GM12801 (cell line): Measurements from ENCODE around the gene MGMT.

ENCODE experiments used
- TF ChIP-seq, protein P1 (sequence below): IDR thresholded peaks from one replicate; pipeline ENCODE4 v1.5.1; 2011; ENCODE audit warnings: control low read depth; ENCODE audit not compliant: insufficient read length; ENCODE audit errors: extremely low read depth

The MGMT gene

DNA sequence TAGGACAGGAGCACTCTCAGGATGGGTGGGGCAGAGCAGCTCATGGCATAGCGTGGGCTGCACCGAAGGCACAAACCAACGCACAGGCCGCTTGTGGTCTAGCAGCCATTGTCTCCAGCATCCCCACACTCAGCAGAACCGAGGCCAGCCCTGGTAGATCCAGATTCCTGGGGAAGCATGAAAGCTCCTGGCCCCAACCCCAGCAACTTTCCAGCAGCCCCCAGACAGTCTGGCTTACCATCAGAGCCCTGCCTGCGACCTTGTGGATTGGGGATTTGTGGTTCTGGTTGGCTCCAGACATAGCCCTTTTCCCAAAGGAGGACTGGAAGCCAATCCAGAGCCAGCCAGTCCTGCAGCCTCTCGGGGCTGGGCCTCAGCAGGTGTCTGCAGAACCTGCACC is 33.8 kb upstream of the MGMT start:
- TF ChIP-seq, protein P1, sequence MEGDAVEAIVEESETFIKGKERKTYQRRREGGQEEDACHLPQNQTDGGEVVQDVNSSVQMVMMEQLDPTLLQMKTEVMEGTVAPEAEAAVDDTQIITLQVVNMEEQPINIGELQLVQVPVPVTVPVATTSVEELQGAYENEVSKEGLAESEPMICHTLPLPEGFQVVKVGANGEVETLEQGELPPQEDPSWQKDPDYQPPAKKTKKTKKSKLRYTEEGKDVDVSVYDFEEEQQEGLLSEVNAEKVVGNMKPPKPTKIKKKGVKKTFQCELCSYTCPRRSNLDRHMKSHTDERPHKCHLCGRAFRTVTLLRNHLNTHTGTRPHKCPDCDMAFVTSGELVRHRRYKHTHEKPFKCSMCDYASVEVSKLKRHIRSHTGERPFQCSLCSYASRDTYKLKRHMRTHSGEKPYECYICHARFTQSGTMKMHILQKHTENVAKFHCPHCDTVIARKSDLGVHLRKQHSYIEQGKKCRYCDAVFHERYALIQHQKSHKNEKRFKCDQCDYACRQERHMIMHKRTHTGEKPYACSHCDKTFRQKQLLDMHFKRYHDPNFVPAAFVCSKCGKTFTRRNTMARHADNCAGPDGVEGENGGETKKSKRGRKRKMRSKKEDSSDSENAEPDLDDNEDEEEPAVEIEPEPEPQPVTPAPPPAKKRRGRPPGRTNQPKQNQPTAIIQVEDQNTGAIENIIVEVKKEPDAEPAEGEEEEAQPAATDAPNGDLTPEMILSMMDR: no peak

DNA sequence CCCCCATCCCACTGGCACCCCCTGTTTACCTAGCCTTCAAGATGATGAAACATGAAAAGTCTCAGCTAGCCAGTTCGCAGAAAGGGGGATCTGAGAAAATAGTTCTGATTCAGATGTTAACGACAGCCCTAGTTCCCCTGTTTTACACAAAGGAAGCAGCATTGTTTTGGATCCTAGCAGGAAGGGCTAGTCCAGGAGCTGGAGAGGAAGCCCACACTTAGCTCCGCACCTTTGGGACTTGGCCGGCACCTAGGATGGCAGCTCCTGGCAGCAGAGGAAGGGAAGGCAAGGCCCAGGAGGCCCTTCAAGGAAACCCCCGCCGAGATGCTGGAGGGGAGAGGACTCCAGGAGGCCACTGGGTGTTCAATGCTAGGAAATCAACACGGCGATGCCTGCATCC is 29.0 kb upstream of the MGMT start:
- TF ChIP-seq, protein P1: no peak

DNA sequence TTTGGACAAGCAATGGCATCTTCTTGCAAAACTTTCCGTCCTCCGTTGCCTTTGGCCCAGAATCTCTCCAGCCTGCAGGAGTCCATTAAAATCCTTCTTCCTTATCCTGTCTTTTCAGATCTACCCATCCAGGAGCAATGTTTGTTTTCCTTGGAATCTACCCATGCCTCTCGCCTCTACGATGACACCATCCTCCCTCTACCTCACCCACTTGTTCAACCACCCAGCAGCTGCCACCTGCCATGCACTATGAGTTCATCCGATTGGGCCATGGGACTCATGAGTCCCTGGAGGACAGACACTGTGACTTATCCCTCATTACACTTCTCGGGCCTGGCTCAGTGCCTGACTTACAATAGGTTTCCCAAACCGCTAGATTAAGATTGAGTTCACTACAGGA is 26.8 kb upstream of the MGMT start:
- TF ChIP-seq, protein P1: no peak

DNA sequence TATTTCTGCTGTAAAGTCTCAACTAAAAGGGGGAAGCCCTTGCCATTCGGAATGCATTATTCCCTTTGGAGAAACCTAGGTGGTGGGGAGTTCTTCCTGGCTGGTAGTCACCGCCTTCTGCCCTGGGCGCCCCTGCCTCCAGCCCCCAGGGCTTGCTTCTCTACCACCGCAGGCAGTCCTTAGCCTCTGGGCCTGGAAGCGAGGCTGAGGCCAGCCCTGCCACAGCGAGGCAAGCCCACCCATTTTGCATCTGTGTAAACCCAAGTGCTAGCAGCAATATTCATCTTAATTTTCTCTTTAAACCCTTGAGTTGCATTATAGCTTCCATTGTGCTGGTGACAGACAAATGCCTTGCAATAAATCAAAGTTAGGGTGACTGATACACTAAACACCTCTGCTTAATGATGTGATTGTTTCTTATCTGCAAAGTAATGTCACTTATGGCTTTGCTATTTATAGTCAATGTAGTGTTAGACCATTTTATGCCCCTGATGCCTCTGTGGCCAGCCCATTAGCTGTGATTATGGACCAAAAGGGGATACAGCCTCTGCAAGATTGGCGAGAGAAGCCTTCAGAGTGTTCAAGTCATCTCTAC is 26.2 kb upstream of the MGMT start:
- TF ChIP-seq, protein P1: no peak

DNA sequence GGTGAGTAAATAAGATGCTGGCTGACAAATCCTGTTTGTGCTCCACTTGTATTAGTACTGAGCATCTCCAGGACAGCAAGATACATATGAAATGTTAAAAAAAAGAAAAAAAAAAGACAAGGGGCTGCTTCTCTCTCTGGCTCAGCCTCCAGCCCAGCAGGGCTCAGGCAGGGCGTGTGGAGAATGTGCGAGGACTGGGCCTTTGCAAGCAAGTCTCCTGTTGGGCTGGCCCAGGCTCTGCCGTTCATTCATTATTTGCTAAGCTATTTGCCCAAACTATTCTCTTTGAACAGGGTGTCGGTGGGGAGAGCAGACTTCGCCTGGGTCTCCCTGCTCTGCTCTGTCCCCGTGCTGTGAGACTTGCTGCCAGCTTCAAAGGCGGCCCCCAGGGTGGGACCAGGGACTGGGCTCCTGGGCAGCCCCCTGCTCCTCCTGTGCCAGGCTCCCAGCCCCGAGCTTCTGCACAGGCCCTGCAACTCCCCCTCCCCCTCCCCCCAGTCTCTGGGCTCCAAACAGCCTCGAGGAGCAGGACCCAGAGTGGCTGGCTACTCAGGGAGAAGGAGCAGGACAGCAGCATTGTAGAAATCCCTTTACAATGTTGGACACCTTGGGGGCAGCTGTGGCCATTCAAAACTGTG is 25.6 kb upstream of the MGMT start:
- TF ChIP-seq, protein P1: no peak

DNA sequence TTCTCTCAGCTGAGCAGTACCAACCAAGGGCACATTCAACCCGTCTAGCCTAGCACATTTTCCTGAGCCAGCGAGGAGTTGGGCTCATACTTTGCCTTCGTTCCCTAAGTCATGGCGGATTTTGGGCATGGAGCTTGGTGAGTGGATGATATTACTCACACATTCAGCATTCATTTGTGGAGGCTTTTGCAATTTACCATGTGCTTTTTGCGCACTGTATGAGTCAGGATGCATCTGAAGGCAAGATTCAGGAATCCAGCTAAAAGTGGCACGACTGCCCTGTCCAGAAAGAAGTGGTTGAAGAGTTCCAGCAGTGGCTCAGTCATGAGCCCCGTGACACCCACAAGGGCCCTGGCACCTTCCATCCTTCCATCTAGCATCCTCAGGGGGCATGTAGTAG is 24.2 kb upstream of the MGMT start:
- TF ChIP-seq, protein P1: no peak

DNA sequence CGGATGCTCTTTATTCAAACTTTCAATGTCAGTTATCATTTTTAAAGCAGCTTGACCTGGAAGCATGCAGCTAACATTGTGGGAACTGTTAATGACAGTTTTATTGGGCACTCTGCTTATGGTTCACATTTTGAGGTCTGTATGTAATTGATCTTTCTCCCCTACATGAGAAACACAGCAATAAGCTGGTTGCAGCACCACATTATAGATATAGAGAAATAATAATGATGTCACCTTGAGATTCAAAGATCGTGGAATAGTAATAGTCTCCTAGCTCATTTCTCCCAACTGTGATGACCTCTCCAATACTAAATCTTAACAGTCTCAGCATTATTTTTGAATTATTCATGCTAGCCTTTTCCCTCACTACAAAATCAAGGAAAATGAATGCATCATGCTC is 22.7 kb upstream of the MGMT start:
- TF ChIP-seq, protein P1: no peak
